ENCODE measurements around the gene HNRNPM.

Gene HNRNPM

GRCh38 chr19:8397271-8397670, 47.5 kb upstream of the HNRNPM start:
- TF ChIP-seq, protein P1, sequence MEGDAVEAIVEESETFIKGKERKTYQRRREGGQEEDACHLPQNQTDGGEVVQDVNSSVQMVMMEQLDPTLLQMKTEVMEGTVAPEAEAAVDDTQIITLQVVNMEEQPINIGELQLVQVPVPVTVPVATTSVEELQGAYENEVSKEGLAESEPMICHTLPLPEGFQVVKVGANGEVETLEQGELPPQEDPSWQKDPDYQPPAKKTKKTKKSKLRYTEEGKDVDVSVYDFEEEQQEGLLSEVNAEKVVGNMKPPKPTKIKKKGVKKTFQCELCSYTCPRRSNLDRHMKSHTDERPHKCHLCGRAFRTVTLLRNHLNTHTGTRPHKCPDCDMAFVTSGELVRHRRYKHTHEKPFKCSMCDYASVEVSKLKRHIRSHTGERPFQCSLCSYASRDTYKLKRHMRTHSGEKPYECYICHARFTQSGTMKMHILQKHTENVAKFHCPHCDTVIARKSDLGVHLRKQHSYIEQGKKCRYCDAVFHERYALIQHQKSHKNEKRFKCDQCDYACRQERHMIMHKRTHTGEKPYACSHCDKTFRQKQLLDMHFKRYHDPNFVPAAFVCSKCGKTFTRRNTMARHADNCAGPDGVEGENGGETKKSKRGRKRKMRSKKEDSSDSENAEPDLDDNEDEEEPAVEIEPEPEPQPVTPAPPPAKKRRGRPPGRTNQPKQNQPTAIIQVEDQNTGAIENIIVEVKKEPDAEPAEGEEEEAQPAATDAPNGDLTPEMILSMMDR (conservative IDR thresholded peaks at IDR 0.05; ENCODE audit: low read depth, low read length) = no peak
- Histone ChIP-seq H3K4me2 (no peak overlapping the region), H3K27me3 (ENCODE audit: insufficient read depth, low read depth) (no peaks in the 10 kb centered on the region), H3K9ac (no peak overlapping the region), H3K4me3 (IDR thresholded peaks at IDR 0.05; ENCODE audit: insufficient read depth, low read depth, low read length) (no peak overlapping the region), H3K4me1 (ENCODE audit: low read depth, poor library complexity, severe bottlenecking) (no peaks in the 10 kb centered on the region), H4K20me1 (ENCODE audit: insufficient read depth) (no peaks in the 10 kb centered on the region), H3K27ac (no peak overlapping the region), H2AFZ (ENCODE audit: low read depth) (no peak overlapping the region), H3K79me2 (ENCODE audit: insufficient read depth, low read depth) (peaks cover 6% of the 10 kb centered on the region; the same call in 1 of the 2 replicates), H3K36me3 (ENCODE audit: insufficient read depth) (no peaks in the 10 kb centered on the region)

- Histone ChIP-seq H3K27ac (no peak overlapping the region), H3K36me3 (ENCODE audit: insufficient read depth) (no peaks in the 10 kb centered on the region), H4K20me1 (ENCODE audit: insufficient read depth) (no peaks in the 10 kb centered on the region), H2AFZ (ENCODE audit: low read depth) (no peak overlapping the region), H3K79me2 (ENCODE audit: insufficient read depth, low read depth) (peaks cover 4% of the 10 kb centered on the region; the same call in 1 of the 2 replicates), H3K27me3 (ENCODE audit: insufficient read depth, low read depth) (no peaks in the 10 kb centered on the region), H3K4me1 (ENCODE audit: low read depth, poor library complexity, severe bottlenecking) (no peaks in the 10 kb centered on the region), H3K4me3 (IDR thresholded peaks at IDR 0.05; ENCODE audit: insufficient read depth, low read depth, low read length) (no peak overlapping the region), H3K4me2 (no peak overlapping the region), H3K9ac (no peak overlapping the region)
- TF ChIP-seq, protein P1 (conservative IDR thresholded peaks at IDR 0.05; ENCODE audit: low read depth, low read length) = no peak
Measured at GRCh38 chr19:8397746-8398310, 46.9 kb upstream of the HNRNPM start.

GRCh38 chr19:8398311-8398771, 46.4 kb upstream of the HNRNPM start:
- no peaks in the 10 kb centered on the region for H3K4me1 ChIP-seq (ENCODE audit: low read depth, poor library complexity, severe bottlenecking)
- H3K4me2 ChIP-seq = no peak overlapping the region
- H3K9ac ChIP-seq = no peak overlapping the region
- no peak overlapping the region for H3K4me3 ChIP-seq (IDR thresholded peaks at IDR 0.05; ENCODE audit: insufficient read depth, low read depth, low read length)
- H3K36me3 ChIP-seq (ENCODE audit: insufficient read depth) = no peaks in the 10 kb centered on the region
- no peak overlapping the region for H2AFZ ChIP-seq (ENCODE audit: low read depth)
- no peaks in the 10 kb centered on the region; the same call in 1 of the 2 replicates for H3K79me2 ChIP-seq (ENCODE audit: insufficient read depth, low read depth)
- H3K27ac ChIP-seq = no peak overlapping the region
- TF ChIP-seq, protein P1 (conservative IDR thresholded peaks at IDR 0.05; ENCODE audit: low read depth, low read length) = no peak
- no peaks in the 10 kb centered on the region for H4K20me1 ChIP-seq (ENCODE audit: insufficient read depth)
- no peaks in the 10 kb centered on the region for H3K27me3 ChIP-seq (ENCODE audit: insufficient read depth, low read depth)

- Histone ChIP-seq H3K4me3 (IDR thresholded peaks at IDR 0.05; ENCODE audit: insufficient read depth, low read depth, low read length) (no peak overlapping the region), H3K79me2 (ENCODE audit: insufficient read depth, low read depth) (no peaks in the 10 kb centered on the region; the same call in 1 of the 2 replicates), H3K9ac (no peak overlapping the region), H4K20me1 (ENCODE audit: insufficient read depth) (no peaks in the 10 kb centered on the region), H3K27ac (no peak overlapping the region), H3K4me1 (ENCODE audit: low read depth, poor library complexity, severe bottlenecking) (no peaks in the 10 kb centered on the region), H3K27me3 (ENCODE audit: insufficient read depth, low read depth) (no peaks in the 10 kb centered on the region), H2AFZ (ENCODE audit: low read depth) (no peak overlapping the region), H3K4me2 (no peak overlapping the region), H3K36me3 (ENCODE audit: insufficient read depth) (no peaks in the 10 kb centered on the region)
- TF ChIP-seq, protein P1 (conservative IDR thresholded peaks at IDR 0.05; ENCODE audit: low read depth, low read length) = no peak
Measured at GRCh38 chr19:8399681-8400188, 45.0 kb upstream of the HNRNPM start.
